Measurements from ENCODE around the gene MSRB1.
"Not testable (repeated sequence)": the region's sequence is repeated elsewhere in the genome, so short reads cannot be mapped to it uniquely, and the experiment has no call there.

Gene MSRB1

DNA sequence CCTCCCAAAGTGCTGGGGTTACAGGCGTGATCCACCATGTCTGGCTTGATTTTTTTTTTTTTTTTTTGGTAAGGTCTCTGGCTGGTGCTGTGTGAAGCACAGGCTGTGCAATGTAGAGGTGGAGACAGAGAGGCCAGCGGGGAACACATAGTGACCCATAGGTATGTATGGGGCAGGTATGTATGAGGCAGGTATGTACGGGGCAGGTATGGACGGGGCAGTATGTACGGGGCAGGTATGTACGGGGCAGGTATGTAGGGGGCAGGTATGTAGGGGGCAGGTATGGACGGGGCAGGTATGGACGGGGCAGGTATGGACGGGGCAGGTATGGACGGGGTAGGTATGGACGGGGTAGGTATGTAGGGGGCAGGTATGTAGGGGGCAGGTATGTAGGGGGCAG is 6.5 kb upstream of the MSRB1 start:
- no peak for DNase-seq (ENCODE audit: low read depth in 1 of 2, low spot score in 1 of 2)
- in situ Hi-C loops (cut with HindIII; ENCODE audit: low pct_unique_long_range_greater_than_20kb, low sequenced_read_pairs) = no loop called here
- TF ChIP-seq JUND (IDR thresholded peaks at IDR 0.05; ENCODE audit: low read depth) = no peak

DNA sequence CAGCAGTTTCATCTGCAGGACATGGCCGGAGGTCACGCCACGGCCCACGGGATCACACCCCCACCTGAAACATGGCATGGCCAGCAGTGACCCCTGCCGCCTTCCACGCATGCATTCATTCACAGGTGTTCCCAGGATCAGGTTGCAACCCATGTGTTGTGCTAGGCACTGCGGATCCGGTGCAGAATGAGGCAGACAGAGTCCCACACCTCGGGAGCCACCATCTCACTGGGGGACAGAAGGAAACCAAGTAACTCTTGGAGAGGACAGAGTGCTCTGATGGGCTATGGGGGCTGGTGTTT is 4.3 kb upstream of the MSRB1 start:
- no peak for TF ChIP-seq JUND (IDR thresholded peaks at IDR 0.05; ENCODE audit: low read depth)
- in situ Hi-C loops (cut with HindIII; ENCODE audit: low pct_unique_long_range_greater_than_20kb, low sequenced_read_pairs) = no loop called here

DNA sequence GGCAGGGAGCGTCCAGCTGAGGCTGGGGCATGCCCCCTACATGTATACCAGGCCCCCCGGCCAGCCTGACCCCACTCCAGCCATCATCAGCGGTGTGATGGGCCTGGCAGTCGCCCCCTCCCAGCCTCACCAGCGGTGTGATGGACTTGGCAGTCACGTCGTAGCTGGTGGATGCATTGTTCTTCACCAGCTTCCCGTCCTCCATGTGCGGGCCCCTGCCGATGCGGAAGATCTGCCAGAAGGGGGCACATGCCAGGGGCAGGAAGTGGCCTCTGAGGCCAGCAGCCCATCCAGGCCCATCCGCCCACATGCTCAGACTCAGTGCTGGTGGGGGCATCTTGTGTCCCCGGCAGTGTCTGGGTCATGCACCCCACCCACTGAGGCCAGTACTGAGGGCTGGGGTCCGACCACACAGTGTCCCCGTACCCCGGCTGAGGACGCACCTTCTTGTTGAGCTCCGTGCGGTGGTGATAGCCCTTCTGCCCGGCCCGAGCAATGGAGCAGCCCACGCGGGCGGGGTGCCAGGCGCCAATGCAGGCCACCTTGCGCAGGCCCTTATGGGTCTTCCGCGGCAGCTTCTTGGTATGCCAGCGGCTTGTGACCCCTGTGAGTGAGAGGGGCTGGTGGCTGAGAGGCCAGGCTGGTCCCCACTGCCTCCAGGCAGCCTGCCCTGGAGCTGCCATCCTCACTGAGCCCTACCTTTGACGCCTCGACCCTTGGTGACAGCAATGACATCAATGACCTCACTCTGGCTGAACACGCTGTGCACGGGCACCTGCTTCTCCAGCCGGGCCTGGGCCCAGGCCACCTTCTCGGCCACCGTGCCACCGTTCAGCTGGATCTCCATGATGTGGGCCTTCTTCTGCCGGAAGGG is 3.7 kb upstream of the MSRB1 start:
- in situ Hi-C loops (cut with HindIII; ENCODE audit: low pct_unique_long_range_greater_than_20kb, low sequenced_read_pairs) = no loop called here
- no peak for TF ChIP-seq JUND (IDR thresholded peaks at IDR 0.05; ENCODE audit: low read depth)
- no peak for DNase-seq (ENCODE audit: low read depth in 1 of 2, low spot score in 1 of 2)

More for the DNA sequence above, 4.3 kb upstream of the MSRB1 start:
- no peak for DNase-seq (ENCODE audit: low read depth in 1 of 2, low spot score in 1 of 2)

DNA sequence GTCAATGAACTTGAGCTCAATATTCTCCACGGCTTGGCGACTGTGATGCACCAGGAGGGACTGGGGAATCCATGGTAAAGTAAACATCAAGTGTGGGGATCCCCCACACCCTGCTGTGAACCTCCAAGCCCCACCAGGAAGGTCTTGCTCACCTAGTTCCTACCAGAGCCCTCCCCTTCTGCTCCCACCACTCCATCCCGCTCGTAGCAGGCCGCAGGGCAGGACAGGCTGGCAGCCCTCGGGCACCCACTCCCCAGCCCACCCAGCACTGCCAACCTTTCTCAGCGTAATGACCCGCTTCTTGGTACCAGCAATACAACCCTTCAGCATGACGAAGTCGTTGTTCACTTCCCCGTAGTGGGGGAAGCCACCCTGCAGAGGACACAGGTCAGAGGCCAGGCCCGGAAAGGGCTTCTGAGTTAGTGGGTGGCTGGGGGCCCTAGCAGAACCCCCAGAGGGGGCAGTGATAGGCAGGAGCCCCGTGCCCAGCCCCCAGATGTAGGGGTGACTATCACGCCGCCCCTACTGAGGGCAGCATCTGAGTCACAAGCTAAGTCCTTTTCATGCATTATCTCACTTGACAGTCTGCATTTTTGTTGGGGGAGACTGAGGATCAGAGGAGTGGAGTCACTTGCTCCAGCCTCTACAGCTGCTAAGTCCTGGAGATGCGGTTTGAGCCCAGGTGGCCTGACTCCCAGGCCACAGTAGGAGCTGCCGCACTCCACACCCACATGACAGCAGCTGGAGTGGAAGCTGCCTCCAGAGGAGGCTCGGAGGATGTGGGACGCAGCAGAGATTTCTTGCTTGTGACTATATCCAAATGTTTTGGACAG is 2.8 kb upstream of the MSRB1 start:
- in situ Hi-C loops (cut with HindIII; ENCODE audit: low pct_unique_long_range_greater_than_20kb, low sequenced_read_pairs) = no loop called here
- no peak for TF ChIP-seq JUND (IDR thresholded peaks at IDR 0.05; ENCODE audit: low read depth)
- DNase-seq (ENCODE audit: low read depth in 1 of 2, low spot score in 1 of 2) = no peak

DNA sequence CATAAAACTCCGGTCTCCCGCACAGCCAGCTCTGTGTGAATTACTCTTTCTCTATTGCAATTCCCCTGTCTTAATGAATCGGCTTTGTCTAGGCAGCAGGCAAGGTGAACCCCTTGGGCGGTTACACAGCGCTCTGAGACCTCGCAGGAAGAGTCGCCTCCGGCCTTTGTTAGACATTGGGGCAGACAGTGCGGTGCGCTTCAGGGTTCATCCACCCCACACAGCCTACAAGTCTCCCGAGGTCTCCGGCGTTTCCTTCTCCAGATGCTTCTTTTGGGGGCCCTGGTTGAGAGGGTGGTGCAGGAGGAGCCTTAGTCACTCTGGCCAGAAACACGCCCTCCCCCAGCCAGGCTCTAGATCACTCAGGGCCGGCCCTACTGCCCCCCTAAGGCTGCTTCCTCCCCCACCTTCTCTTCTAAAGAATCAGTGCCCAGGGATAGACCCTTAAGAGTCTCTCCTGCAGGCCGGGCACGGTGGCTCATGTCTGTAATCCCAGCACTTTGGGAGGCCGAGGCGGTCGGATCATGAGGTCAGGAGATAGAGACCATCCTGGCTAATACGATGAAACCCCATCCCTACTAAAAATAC is 1.7 kb upstream of the MSRB1 start:
- no peak for DNase-seq (ENCODE audit: low read depth in 1 of 2, low spot score in 1 of 2)
- in situ Hi-C loops (cut with HindIII; ENCODE audit: low pct_unique_long_range_greater_than_20kb, low sequenced_read_pairs) = no loop called here
- no peak for TF ChIP-seq JUND (IDR thresholded peaks at IDR 0.05; ENCODE audit: low read depth)

DNA sequence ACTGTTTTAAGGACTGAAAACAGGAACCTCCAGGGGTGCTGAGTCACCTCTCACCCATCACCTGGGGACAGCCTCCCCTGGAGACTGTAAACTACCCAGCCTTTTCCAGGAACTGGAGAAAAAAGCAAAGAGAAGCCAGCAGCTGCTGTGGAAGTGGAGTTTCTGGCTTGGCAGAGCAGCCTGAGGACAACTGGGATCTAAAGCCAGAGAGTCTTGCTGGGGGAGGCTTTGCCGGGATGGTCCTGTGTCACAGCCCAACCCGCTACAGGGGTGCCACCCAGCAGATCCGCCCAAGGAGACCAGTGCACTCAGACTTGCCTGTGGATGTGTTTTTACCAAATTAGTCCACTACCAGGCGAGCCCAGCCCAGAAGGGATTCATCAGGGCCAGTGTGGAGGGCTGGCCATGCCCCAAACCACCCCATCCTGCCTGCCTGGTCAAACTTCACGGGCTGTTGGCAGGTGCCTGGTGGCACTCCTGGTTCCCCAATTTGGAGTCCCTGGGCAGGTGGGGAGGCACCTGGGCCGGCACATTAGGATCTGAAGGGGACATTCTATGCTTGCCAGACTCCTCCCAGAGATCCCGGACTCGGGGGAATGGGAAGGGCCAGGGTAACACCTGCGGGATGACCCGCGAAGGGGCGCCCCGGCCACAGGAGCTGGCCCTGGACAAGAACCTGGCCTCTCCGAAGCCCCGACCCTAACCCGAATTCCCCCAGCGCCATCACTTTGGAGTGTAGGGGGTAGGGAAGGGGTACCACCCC is 771 bp downstream of the MSRB1 start:
- peak in 1 of 2 experiments; percentile 26 for DNase-seq (ENCODE audit: low read depth in 1 of 2, low spot score in 1 of 2)
- TF ChIP-seq JUND (IDR thresholded peaks at IDR 0.05; ENCODE audit: low read depth) = no peak
- in situ Hi-C loops (cut with HindIII; ENCODE audit: low pct_unique_long_range_greater_than_20kb, low sequenced_read_pairs) = no loop called here

DNA sequence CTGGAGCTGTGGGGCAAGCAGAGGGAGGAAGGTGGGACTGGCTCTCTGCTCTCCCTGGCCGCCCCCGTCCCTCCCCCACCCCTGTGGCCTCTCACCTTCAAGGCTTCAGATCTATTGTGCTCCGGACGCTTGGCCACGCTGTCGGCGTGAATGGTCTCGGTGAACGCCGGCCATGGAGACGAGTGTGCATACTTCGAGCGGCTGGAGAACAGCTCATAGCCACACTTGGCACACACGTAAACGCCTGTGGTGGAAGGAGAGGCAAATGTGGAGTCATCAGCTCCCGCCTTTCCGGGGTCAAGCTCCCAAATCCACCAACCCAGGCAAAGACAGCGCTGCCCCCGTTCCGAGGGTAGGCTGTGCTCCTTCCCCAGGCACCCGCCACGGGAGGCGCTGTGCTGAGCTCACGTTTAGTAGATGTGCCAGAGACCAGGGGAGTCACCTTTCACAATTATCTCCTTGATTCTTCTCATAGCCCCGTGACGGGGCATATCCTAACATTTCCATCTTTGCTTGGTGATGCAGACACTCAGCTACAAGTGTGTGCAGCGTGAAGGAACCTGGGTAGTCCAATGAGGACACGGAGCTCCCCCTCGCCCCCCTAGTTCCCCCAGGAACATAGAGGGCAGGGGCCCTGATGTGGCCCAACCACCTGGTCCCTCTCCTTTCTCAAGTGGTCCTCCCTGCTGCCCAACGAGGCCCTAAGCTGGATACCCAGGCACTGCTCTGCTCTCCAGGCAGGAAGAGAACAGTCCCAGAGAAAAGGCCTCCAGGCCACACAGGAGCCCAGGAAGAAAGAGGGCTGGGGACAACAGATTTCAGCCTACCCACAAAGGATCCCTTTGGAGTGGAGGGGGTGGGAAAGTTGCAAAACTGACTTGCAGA is 1.6 kb downstream of the MSRB1 start:
- in situ Hi-C loops (cut with HindIII; ENCODE audit: low pct_unique_long_range_greater_than_20kb, low sequenced_read_pairs) = no loop called here
- no peak for DNase-seq (ENCODE audit: low read depth in 1 of 2, low spot score in 1 of 2)
- no peak for TF ChIP-seq JUND (IDR thresholded peaks at IDR 0.05; ENCODE audit: low read depth)

DNA sequence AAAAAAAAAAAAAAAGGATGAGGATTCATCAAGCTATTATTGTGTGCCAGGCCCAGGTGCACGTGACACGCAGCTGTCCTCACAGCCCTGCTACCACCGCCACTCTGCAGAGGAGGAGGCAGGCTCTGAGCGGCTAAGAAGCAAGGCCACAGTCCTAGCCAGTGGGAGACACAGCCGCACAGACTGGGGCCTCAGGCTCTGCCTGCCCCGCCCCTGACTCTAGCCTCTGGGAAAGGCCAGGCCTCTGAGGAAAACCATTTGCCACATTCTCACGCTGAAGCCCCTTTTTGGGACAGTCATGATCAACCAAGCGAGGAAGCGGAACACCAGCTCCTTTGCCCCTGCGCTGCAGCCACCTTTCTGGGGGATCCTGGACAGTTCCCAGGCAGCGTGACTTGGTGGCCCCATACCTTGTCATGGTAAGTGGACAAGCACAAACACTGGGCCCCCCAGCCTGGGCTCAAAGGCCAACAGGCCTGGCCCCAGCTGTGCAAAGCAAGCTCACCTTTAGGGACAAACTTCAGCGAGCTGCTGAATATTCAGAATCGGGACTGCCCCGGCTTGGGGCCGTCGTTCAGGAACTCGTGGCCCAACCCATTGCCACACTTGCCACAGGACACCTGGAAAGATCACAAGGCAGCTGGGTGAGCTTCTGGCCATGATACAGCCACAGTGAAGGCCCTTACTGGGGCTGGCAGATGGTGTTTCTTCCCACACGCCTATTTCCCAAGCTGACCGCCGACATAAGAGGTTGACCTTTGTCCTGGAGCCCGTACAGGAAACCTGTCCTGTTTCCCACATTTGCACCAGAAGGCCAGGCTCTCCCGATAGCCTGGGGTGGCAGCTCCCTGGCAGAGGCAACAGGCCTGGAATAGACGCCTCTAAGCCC is 2.5 kb downstream of the MSRB1 start:
- in situ Hi-C loops (cut with HindIII; ENCODE audit: low pct_unique_long_range_greater_than_20kb, low sequenced_read_pairs) = no loop called here
- TF ChIP-seq JUND (IDR thresholded peaks at IDR 0.05; ENCODE audit: low read depth) = no peak
- no peak for DNase-seq (ENCODE audit: low read depth in 1 of 2, low spot score in 1 of 2)

DNA sequence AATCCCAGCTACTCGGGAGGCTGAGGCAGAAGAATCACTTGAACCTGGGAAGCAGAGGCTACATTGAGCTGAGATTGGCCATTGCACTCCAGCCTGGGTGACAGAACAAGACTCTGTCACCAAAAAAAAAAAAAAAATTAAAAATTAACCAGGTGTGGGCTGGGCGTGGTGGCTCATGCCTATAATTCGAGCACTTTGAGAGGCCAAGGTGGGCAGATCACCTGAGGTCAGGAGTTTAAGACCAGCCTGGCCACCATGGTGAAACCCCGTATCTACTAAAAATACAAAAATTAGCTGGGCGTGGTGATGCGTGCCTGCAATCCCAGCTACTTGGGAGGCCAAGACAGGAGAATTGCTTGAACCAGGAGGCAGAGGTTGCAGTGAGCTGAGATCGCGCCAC is 3.2 kb downstream of the MSRB1 start:
- DNase-seq (ENCODE audit: low read depth in 1 of 2, low spot score in 1 of 2); in situ Hi-C loops (cut with HindIII; ENCODE audit: low pct_unique_long_range_greater_than_20kb, low sequenced_read_pairs): not testable (repeated sequence)

DNA sequence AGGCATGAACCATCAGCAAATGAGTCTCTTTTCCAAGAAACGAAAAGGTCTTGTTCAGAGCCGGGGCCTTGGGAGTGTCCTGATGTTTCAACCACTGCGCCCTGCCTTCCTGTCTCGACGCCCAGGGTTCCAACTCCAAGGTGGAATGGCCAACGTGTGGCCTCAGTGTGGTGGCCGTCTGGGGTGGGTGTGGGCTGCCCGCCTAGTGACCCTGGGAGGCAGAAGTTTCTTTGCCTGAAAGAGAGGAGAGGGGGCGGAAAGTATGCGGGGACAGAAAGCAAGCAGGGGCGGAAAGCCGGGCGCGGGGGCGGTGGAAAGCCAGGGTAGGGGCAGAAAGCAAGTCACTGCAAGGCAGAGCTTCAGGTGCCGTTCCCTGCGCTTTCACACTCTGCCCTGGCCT is 4.1 kb downstream of the MSRB1 start:
- no peak for DNase-seq (ENCODE audit: low read depth in 1 of 2, low spot score in 1 of 2)
- in situ Hi-C loops (cut with HindIII; ENCODE audit: low pct_unique_long_range_greater_than_20kb, low sequenced_read_pairs) = no loop called here
- no peak for TF ChIP-seq JUND (IDR thresholded peaks at IDR 0.05; ENCODE audit: low read depth)

DNA sequence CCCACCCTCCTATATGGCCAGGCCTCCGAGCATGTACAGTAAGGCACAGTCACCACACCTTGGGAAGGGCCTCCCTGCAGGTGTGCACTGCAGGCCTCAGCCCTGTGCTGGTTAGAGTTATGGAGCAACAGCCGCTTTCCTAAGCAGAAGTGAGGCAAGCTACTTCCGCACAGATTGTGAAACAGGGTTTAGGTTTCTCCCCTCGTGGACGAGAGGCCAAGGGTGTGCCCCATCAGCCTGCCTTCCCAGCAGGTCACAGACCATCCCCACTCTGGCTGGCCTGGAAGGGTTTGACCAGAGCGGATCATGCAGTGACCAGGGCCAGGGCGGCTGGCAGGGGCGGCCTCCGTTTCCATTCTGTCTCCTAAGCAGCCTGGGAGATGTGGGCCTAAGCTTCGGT is 4.7 kb downstream of the MSRB1 start:
- in situ Hi-C loops (cut with HindIII; ENCODE audit: low pct_unique_long_range_greater_than_20kb, low sequenced_read_pairs) = no loop called here
- DNase-seq (ENCODE audit: low read depth in 1 of 2, low spot score in 1 of 2) = no peak
- no peak for TF ChIP-seq JUND (IDR thresholded peaks at IDR 0.05; ENCODE audit: low read depth)

Data from T47D (cell line).